ENCODE results near the gene EP400. TPM values are rescaled to one million over a fixed set of nuclear protein-coding genes. Genes with fewer than 3 reads are reported as not detected.

The EP400 gene
- total and polyA plus RNA-seq, 2 of the 8 experiments (the other 6 are each of a cell fraction or from before 2014, with no cell fraction given) = 13.1 to 69.7 TPM

DNA sequence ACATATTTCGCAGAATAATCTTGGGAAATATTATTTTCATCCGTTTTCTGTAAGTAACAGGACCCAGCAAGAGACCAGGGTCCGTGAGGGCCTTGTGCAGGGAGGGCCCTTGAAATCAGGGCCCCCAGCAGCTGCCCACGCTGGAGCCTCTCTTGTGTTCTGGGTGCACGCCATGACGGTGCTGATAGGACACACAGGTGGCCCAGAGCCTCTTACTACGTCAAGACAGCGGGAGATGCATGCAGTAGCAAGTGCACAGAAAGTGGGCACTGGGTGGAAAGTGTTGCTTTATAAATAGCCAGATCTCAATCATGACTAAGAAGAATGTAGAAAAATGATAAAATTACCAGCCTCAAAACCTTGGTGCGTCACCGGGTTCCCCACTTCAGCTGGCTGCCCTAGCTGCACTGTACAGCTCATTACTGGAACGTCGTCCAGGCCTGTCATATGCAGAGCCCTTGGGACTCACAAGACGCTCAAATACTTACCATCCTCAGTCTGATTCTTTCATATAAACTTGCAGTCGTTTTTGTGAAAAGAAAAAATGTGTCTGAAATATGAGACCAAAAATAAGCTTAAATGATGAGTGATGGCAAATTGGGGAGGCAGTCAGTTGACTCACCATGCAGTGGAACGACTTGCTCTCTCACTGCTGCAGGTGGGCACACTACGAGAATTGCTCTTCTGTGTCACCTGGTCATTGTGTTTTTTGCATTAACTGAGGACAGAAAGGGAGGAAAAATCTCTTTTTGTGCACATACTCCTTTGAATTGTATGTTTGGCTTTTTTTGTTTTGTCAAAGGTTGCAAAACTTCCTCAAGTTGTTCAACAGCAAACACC is 126.2 kb downstream of the EP400 start:
- Histone ChIP-seq H3K4me1 (replicated peaks in 1 of 4; ENCODE audit: control insufficient read depth in 3 of 4, insufficient read depth in 4 of 4, low read length in 3 of 4) (no peaks in the 10 kb centered on the region), H3K36me3 (ENCODE audit: control insufficient read depth in 2 of 4, insufficient read depth in 4 of 4, low read length in 3 of 4) (peaks cover 26 to 46% (median 36%) of the 10 kb centered on the region in 4 experiments), H4K8ac (ENCODE audit: extremely low read depth, insufficient read depth, low read length) (no peak overlapping the region), H4K5ac (ENCODE audit: insufficient read length, low read depth, low read length) (no peak overlapping the region), H3K9me3 (ENCODE audit: insufficient read depth in 2 of 2, low read depth in 1 of 2, low read length in 1 of 2) (no peaks in the 10 kb centered on the region), H2AFZ (ENCODE audit: low read length) (no peak overlapping the region), H3K14ac (ENCODE audit: insufficient read length) (no peak overlapping the region), H3K9ac (replicated peaks in 1 of 4; ENCODE audit: extremely low read depth in 1 of 4, low read depth in 3 of 4, low read length in 3 of 4) (no peak overlapping the region), H4K20me1 (replicated peaks in 1 of 2; ENCODE audit: control insufficient read depth in 1 of 2, insufficient read depth in 2 of 2, low read length in 2 of 2) (peaks cover 0 to 4% of the 10 kb centered on the region in 2 experiments), H3K56ac (replicated peaks; ENCODE audit: insufficient read length, low read depth, low read length) (no peak overlapping the region), H3K23ac (ENCODE audit: insufficient read length) (no peak overlapping the region), H2BK5ac (ENCODE audit: low read depth, low read length) (no peak overlapping the region), H2BK20ac (ENCODE audit: low read length) (no peak overlapping the region), H3K79me2 (ENCODE audit: control insufficient read depth in 1 of 2, insufficient read depth in 2 of 2, low read length in 2 of 2) (no peaks in the 10 kb centered on the region), H3K23me2 (ENCODE audit: low read depth, low read length) (no peaks in the 10 kb centered on the region), H3K4me3 (ENCODE audit: extremely low read depth in 1 of 4, insufficient read depth in 2 of 4, low read depth in 3 of 4, low read length in 4 of 4) (no peak overlapping the region), H3K27ac (ENCODE audit: low read depth, low read length) (no peak overlapping the region), H3K4ac (replicated peaks; ENCODE audit: insufficient read length, low read depth, low read length) (no peak overlapping the region), H3K27me3 (replicated peaks in 1 of 4; ENCODE audit: control insufficient read depth in 3 of 4, extremely low read depth in 1 of 4, insufficient read depth in 3 of 4, low read length in 3 of 4) (no peaks in the 10 kb centered on the region), H3K79me1 (ENCODE audit: low read depth, low read length) (no peaks in the 10 kb centered on the region; the same call in 1 of the 2 replicates), H3K4me2 (ENCODE audit: insufficient read depth in 1 of 2, low read depth in 2 of 2, low read length in 2 of 2) (no peak overlapping the region), H3K18ac (ENCODE audit: extremely low read depth, low read length) (no peak overlapping the region), H2AK5ac (ENCODE audit: low read depth, low read length) (no peak overlapping the region), H2BK12ac (ENCODE audit: low read depth, low read length) (no peak overlapping the region), H4K91ac (replicated peaks; ENCODE audit: insufficient read length, low read length) (no peak overlapping the region), H2BK15ac (ENCODE audit: low read length) (no peak overlapping the region), H2BK120ac (replicated peaks; ENCODE audit: low read depth, low read length) (no peak overlapping the region)
- FAIRE-seq (no peak), DNase-seq (ENCODE audit: low read depth in 1 of 2, low spot score in 2 of 2) (no peak)
- ChIA-PET CTCF (ENCODE audit: partially characterized antibody) (interaction anchor here (0.8 to 1.5 kb wide), 3 partner anchors 11 to 222 kb away, joined by 3 to 4 read pairs (median 3); no protein-coding TSS in a partner anchor), POLR2A (ENCODE audit: partially characterized antibody) (interaction anchor here (0.9 kb wide), 1 partner anchor 11 kb away, joined by 3 read pairs; no protein-coding TSS in a partner anchor)
- 88% methylated on average over 16 of the region's 16 CpGs; no CpG with 5 or more reads in 1 of the 2 experiments for WGBS, 2 experiments (ENCODE audit: extremely low coverage in 1 of 2, insufficient coverage in 1 of 2, insufficient read length in 1 of 2, insufficient replicate concordance in 2 of 2, low coverage in 1 of 2, low lambda C conversion rate in 2 of 2, missing lambda C conversion rate in 1 of 2)
- TF ChIP-seq RNF2 (IDR thresholded peaks at IDR 0.05; ENCODE audit: borderline replicate concordance, low read depth, low read length, missing control alignments, poor library complexity, severe bottlenecking) = no peak
- no peak for TF ChIP-seq TAF7 (optimal IDR thresholded peaks at IDR 0.05; ENCODE audit: borderline replicate concordance, low read depth, low read length)
- no peak for TF ChIP-seq RXRA (IDR thresholded peaks at IDR 0.05; ENCODE audit: insufficient read depth, low read depth, low read length)
- no peak for TF ChIP-seq CTBP2 (IDR thresholded peaks at IDR 0.05; ENCODE audit: borderline replicate concordance, insufficient read depth, insufficient read length, low read length)
- no peak for TF ChIP-seq SIX5 (IDR thresholded peaks at IDR 0.05; ENCODE audit: low read depth, low read length)
- no peak for TF ChIP-seq SUZ12 (IDR thresholded peaks at IDR 0.05; ENCODE audit: low read length)
- no peak for TF ChIP-seq SP1 (IDR thresholded peaks at IDR 0.05; ENCODE audit: low read depth, low read length)
- TF ChIP-seq FOSL1 (IDR thresholded peaks at IDR 0.05; ENCODE audit: insufficient read depth, low read depth, low read length) = no peak

Data from H1 (cell line).